Activated CD4-positive, alpha-beta T cell treated with anti-CD3 and anti-CD28 coated beads, Interleukin-2, amount 50 U/mL, for 24 hours (primary cell): ENCODE results near the gene IRAK2.
A peak's percentile ranks its signal among the peaks of the same experiment; 100 is the strongest.
"Not testable (repeated sequence)": the region's sequence is repeated elsewhere in the genome, so short reads cannot be mapped to it uniquely, and the experiment has no call there.

Experiments used
- DNase-seq, 2 donors: peaks; one replicate each; pipeline ENCODE4 v3.0.0-alpha.2; 2020; ENCODE audit warnings: low read depth in 1 of 2, low spot score in 1 of 2

The IRAK2 gene

DNA sequence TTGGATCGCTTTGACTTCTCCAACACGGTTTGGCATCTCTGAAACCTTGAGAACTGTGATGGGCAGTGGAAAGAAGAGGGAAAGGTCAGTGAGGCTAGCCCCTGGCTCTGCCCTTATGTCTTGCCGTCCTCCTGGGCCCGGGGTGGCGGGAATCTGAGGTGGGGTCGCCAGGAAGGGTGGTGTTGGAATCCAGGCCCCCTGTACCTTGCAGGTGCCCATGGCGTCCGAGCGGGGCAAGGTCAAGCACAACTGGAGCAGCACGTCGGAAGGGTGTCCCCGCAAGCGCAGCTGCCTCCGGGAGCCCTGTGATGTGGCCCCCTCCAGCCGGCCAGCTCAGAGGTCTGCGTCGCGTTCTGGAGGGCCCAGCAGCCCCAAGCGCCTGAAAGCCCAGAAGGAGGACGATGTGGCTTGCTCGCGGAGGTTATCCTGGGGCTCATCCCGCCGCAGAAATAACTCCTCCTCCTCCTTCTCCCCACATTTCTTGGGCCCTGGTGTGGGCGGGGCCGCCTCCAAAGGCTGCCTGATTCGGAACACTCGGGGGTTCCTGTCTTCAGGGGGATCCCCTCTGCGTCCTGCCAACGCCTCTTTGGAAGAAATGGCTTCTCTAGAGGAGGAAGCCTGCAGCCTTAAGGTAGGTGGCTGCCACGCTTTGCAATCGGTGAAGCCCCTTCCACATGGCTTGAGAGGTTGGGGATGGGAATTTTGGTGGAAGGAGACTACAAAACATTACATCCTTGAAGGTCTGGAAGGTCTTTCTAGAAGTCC, 84.4 kb downstream of the IRAK2 start:
- DNase-seq = peak; percentile 30 to 52

DNA sequence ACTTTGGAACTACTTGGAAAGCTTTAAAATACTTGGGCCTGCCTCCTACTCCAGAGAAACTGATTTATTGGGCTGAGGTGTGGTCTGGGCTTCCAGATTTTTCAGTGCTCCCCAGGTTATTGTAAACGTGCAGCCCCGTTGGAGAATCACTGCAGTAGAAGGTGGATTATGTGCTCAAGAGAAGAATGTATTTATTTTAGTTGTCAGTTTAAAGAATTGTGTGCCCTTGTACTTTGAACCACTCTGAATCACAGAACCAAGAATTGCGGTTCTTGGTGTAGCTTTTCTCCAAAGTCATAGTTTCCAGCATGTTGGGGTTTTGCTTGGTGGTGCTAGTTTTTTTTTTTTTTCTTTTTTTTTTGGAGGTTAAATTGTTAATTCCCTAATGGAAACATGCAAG, 85.1 kb downstream of the IRAK2 start:
- DNase-seq = no peak

DNA sequence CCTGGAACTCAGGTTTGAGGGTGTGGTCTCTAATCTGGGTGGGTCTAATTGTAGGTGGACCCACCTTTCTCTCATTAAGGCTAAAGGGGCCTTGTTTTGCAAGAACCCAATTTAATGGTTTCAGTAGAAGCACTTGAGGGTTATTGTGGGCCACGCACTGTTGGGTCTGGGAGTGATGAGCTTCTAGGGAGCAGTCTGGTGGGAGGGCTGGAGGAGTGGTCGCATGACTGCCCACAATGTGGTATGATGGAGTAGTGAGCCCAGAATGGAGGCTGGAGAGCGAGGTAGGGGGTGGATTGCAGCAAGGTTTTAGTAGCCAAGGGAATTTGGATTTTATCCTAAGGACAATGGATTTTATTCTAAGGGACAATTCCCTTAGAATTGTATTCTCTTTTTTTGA, 86.3 kb downstream of the IRAK2 start:
- DNase-seq = no peak

DNA sequence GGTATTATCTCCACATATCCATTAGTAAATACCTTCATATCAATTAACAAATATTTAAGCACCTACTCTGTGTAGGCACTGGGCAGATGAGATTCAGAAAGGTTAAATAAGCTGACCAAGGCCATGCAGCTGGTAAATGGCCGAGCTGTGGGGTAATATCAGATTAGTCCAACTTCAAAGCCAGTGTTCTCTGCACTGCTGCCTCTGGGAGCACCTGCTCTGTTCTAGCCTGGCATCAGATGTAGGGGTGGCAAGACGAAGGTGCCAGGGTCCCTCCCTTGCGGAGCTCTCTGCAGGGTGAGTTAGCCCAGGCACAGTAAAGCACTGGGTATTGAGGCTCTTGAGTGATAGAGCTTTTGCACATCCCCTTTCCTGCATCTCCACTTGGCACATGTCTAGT, 89.0 kb downstream of the IRAK2 start:
- no peak for DNase-seq

DNA sequence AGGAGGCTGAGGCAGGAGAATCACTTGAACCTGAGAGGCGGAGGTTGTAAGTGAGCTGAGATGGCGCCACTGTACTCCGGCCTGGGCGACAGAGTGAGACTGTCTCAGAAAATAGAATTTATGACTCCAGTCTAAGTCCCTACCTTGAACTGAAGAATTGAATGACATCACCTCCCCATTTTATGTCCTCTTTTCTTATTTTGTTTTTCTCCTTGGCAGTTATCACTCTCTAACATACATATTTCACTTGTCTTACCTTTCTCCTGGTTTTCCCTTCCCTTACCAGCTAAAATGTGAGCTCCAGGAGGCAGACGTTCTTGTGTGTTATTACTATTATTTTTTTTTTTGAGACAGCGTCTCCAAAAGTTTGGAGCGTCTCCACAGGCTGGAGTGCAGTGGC, 91.1 kb downstream of the IRAK2 start:
- DNase-seq = no peak

DNA sequence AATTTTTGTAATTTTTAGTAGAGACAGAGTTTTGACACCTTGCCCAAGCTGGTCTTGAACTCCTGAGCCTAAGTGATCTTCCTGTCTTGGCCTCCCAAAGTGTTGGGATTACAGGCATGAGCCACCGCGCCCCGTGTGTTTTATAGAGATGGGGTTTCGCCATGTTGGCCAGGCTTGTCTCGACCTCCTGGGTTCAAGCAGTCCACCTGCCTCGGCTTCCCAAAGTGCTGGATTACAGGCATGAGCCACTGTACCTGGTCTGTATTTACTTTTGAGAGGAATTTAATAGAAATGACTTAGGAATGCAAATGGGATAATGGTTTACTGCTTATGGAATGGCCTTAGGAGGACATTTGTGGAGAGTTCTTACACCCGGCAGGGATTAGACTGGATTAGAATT, 94.3 kb downstream of the IRAK2 start:
- DNase-seq = no peak

DNA sequence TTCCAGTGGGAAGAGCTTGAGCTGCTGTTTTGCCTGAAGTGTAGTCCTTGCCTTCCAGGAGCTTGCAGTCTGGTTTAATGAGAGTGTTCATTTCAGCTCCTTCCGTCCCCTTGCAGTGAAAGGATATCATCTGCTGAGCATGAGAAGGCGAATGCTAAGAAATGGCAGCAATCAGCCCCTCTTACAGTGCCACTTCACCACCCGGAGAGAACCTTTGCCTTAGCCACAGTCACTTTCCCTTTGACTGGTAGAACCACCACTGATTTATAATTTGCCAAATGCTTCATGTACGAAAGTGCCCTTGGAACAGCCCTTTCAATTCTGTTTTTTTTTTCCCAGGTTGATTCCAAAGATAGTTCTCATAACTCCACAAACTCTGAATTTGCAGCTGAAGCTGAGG, 95.1 kb downstream of the IRAK2 start:
- DNase-seq = no peak

DNA sequence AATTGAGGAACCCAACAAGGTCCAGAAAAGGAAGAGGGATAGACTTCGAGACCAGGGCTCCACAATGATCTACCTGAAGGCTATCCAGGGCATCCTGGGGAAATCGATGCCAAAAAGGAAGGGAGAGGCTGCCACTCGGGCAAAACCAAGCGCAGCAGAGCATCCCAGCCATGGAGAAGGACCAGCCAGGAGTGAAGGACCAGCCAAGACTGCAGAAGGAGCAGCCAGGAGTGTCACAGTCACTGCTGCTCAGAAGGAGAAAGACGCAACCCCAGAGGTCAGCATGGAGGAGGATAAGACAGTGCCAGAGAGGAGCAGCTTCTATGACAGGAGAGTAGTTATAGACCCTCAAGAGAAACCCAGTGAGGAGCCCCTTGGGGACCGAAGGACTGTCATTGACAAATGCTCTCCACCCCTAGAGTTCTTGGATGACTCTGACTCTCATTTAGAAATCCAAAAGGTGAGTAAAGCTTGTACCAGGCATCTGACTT, 95.5 kb downstream of the IRAK2 start:
- DNase-seq = no peak

DNA sequence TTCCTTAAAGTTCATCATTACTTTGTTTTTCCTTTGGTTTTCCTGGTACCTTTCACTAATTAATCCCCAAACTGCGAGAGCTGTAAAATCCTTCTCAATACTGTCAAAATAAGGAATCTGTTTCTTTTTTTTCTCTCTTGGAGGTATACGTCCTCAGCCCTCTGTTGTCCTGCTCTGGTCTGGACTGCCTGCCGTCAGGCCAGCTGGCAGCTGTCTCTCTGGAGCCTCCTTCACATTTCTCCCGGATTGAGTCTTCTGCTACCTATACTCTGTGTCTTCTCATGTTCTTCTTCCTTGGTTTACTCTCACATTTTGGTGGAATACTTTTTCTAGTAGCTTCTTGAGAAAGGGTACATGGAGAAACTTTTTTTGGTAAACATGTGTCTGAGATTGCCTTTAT, 97.3 kb downstream of the IRAK2 start:
- no peak for DNase-seq

DNA sequence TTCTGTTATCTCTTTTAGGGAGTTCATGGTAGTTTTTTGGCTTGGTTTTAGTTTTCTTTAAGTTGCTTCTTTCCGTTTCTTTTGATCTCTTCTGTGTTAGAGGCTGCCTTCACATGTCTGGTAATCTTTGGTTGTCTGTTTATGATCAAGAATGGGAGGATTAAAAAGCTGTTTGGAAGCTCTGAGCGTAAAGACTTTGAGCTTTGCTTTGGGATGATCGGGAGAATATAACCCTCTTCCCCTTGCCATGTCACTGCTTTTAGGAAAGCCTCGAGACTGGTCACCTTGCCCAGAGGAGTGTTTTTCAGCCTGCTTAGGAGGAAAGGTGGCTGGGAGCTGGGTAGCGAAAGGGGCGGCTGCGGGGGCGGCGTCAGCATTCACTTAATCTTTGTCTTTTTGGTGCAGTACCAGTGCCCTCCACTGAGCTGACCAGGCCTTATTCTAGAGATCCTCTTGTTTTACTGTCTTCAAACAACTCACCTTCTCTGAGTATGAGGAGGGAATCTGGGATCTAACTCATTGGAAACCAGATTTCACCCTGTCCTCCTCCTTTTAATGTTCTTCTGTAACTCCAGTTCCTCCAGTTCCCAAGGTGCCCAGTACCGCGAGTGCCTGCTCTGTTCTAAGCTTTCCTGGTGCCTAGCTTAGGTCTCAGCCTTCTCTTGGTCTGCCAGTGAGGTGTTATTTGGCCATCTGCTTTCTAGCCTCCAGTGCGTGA, 99.1 kb downstream of the IRAK2 start:
- DNase-seq = peak; percentile 38 to 52

DNA sequence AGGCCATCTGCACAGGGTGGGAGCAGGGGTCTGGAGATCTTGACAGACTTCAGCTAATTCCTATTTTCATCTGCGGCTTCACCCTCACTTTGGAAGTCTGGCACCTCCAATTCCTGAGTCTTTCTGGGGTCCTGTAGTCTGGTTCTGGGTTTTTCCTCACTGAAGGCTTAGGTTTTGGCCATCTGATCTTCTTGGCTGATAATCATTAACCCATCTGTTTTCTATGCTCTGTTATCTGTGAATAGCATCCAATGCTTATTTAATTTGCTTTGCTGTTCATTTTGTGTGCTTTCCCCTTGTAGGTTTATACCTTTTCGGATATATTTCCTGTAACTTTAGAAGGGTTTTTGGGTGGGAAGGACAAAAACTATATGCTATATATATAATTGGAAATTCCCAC, 101.1 kb downstream of the IRAK2 start:
- DNase-seq = no peak

DNA sequence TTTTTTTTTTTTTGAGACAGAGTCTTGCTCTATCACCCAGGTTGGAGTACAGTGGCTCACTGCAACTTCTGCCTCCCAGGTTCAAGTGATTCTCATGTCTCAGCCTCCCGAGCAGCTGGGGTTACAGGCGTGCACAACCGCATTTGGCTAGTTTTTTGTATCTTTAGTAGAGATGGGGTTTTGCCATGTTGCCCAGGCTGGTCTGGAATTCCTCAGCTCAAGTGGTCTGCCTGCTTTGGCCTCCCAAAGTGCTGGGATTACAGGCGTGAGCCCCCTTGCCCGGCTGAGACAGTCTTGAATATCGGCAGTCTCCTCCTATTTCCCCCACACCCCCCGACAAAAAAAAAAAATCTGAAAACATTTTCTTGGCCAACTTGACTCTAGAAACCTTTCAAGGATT, 102.2 kb downstream of the IRAK2 start:
- not testable (repeated sequence) for DNase-seq

DNA sequence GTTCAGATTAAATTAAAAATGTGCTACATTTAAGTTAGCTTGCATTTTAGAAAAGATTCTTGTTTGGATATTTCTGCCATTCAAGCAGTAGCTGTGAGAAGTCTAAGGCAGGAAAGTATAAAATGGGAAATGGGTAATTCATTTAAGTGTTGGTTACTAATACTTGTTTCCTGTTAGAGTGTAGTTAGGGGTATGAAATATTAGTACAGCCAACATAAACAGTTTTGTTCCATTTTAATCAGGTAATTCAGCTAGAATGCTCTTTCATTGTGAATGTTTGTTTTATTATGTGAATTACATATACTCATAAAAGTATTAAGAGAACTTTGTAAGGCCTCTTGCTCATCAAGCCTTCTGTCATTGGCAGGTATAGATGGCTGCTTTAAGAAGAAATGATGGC, 103.4 kb downstream of the IRAK2 start:
- no peak for DNase-seq

DNA sequence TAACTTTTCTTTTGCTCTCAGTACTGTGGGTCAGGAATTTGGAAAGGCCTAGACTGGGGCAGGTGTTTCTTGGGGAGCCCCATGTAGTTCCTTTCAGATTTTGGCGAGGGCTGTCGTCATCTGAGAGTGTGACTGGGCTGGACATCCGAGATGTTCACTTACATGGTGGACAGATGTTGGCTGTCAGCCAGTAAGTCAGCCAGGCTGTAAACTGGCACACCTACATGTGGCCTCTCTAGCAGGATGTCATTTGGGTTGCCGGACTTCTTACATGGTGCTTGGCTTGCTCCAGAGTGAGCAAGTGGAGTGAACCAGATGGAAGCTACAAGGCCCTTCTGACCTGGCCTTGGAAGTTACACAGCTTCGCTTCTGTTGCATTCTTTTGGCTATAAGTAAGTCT, 104.2 kb downstream of the IRAK2 start:
- no peak for DNase-seq

DNA sequence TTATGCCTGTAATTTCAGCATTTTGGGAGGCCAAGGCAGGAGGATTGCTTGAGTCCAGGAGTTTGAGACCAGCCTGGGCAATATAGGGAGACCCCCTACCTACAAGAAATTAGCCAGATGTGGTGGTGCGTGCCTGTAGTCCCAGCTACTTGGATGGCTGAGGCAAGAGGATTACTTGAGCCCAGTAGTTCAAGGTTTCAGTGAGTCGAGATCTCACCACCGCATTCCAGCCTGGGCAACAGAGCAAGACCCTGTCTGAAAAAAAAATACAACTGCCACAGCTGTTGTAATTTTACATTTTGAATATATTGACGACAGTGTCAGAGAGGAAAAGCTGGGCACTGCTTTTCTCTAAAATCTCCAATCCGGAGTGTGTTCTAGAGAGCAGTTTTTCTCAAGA, 104.7 kb downstream of the IRAK2 start:
- DNase-seq = no peak

DNA sequence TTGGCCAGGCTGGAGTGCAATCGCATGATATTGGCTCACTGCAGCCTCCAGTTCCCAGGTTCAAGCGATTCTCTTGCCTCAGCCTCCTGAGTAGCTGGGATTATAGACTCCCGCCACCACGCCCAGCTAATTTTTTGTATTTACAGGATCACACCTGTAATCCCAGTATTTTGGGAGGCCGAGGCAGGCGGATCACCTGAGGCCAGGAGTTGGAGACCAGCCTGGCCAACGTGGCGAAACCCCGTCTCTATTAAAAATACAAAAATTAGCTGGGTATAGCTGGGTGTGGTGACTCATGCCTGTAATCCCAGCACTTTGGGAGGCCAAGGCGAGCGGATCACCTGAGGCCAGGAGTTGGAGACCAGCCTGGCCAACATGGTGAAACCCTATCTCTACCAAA, 107.8 kb downstream of the IRAK2 start:
- DNase-seq = not testable (repeated sequence)

DNA sequence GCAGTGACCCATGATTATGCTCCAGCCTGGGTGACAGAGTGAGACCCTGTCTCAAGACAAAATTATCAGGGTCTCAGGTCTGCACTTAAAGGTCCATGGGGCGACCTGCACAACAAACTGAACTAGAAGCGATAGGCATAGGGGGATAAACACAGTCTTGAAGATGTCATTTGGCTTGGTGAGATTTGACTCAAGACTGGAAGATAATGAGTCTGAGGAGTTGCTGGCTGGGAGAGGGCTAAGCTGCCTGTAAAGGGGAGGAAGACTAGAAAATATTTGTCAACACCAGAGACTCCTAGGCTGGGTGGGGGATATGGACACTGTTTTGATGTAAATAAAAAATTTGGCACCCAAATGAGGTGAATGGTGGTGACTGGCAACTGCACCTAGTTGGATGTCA, 108.3 kb downstream of the IRAK2 start:
- DNase-seq = no peak

DNA sequence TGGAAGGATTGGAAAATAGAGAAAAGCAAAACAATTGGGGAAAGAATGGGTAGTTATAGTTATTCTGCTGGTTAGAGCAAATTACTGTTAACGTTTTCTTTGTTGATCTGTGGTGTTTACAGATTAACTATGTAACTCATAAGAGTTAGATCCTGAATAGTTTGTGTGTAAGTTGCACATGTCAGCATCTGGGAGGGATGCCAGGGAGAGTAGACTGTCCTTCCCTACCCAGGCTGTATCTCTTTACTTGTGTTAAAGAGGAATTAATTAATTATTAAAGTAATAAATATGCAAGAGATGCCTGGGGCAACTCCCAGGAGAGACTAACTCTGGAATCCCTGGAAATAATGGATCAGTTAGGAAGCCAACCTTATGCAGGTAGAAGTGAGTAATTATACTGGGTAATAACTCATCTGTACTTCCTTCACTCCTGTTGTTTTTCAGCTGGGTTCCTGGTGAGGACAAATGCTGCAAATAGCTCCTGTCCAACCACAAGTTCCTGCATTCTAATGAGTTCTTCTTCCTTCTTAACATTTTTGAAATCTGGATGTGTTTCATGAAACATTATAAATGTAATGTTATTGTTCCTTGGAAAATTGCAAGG, 109.1 kb downstream of the IRAK2 start:
- DNase-seq = no peak

DNA sequence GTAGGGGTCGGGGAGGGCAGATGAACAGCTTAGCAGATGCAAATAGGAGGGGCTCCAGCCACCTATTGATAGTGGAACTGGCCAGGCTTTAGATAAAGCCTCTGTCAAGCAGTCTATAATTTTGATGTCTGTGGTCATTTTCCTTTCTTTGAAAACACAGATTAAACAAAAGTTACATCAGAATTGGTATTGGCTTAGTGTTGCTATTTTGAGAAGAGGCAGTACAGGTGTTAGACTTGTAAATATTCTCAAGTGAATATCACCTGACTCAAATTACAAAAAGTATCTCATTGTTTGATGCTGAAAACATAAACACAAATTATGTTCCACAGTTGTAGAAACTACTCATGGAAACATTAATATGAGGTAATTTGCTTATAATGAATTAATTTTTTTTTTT, 109.9 kb downstream of the IRAK2 start:
- no peak for DNase-seq

DNA sequence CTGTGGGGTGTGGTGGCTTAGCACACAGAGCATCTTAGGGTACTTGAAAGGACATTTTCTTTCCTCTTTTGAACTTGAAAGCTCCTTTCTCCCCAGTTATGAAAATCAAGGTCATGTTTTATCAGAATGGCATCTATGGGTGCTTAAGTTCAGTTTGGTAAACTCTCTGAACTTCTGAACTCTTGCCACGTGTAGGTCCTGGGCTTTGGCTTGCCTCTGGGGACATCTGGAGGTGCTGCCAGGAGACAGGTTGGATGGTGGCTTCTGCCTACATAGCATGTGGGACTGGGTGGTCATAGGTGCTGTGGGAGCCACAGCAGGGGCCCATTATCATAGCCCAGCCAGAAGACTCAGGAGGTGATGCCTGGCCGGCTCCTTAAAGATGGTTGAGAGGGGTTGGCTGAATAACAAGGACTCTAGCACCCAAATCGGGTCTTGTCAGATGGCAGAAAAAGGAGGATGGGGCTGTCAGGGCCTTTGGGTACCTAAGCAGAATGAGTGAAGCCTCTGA, 112.5 kb downstream of the IRAK2 start:
- no peak for DNase-seq

DNA sequence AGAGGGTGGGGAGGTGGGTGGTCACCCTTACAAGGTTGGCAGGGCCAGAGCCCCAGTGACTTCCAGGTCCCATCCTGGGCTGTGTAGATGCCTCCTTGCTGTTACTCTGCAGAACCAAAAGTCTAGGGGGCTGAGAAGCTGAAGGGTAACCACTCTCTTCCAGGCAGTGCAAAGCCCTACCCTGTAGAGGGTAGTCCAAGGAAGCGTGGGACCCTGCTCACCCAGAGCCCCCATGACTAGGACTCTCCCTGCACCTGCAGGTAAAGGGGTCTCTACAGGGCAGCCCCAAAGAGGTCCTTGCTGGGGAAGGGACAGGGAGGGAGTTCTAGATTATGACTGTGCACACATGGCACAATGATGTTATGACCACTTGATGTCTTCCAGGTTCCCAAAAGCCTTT, 113.8 kb downstream of the IRAK2 start:
- DNase-seq = no peak
